PFSK-1 (cell line): ENCODE results near the gene GLB1L.

Source experiments
- FOXP2 ChIP-seq: optimal IDR thresholded peaks from 2 replicates; pipeline ENCODE3; 2011; ENCODE audit warnings: borderline replicate concordance, control low read depth, inconsistent platforms; ENCODE audit not compliant: insufficient read depth; ENCODE audit errors: extremely low read length, extremely low read depth
- POLR2AphosphoS5 ChIP-seq: IDR thresholded peaks from 2 replicates; pipeline ENCODE4 v1.6.1; 2012; ENCODE audit warnings: low read depth, mild to moderate bottlenecking, control low read depth, low read length, moderate library complexity
- SIN3A ChIP-seq: IDR thresholded peaks from 2 replicates; pipeline ENCODE4 v1.6.1; 2012; ENCODE audit warnings: mild to moderate bottlenecking, low read length, moderate library complexity, borderline replicate concordance; ENCODE audit not compliant: insufficient read depth
- TAF1 ChIP-seq: IDR thresholded peaks from 2 replicates; pipeline ENCODE4 v1.6.1; 2012; ENCODE audit warnings: low read length, control low read depth, borderline replicate concordance; ENCODE audit not compliant: insufficient read depth
- TF ChIP-seq, protein P1 (sequence below), 2 experiments: IDR thresholded peaks; 2 replicates each; pipeline versions ENCODE4 v1.6.1 to v1.8.0; 2011 to 2012; ENCODE audit warnings: low read depth in 2 of 2, low read length in 2 of 2, control low read depth in 1 of 2, inconsistent platforms in 1 of 2, mild to moderate bottlenecking in 1 of 2, moderate library complexity in 1 of 2; ENCODE audit not compliant: insufficient read depth in 1 of 2

The GLB1L gene

DNA sequence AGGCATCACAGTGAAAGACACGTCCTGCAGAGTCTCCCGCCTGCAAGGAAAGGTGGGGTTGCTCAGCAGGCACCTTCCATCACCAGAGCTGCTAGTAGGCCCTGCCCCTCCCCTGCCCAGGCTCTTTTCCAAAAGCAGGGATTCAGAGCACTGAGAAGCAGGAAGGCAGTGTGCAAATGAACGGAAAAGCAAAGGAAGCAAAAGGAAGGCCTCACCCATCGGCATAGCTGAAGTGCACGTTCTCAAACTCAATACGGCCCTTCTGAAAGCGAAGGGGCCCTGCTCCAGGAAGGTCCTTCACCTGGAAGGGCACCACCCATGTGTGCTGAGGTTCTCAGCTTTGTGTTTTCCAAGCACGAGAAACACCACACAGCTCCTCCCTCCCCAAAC is 32.2 kb downstream of the GLB1L start:
- TF ChIP-seq SIN3A (no peak), POLR2AphosphoS5 (no peak), FOXP2 (no peak), TAF1 (no peak)
- TF ChIP-seq, protein P1, sequence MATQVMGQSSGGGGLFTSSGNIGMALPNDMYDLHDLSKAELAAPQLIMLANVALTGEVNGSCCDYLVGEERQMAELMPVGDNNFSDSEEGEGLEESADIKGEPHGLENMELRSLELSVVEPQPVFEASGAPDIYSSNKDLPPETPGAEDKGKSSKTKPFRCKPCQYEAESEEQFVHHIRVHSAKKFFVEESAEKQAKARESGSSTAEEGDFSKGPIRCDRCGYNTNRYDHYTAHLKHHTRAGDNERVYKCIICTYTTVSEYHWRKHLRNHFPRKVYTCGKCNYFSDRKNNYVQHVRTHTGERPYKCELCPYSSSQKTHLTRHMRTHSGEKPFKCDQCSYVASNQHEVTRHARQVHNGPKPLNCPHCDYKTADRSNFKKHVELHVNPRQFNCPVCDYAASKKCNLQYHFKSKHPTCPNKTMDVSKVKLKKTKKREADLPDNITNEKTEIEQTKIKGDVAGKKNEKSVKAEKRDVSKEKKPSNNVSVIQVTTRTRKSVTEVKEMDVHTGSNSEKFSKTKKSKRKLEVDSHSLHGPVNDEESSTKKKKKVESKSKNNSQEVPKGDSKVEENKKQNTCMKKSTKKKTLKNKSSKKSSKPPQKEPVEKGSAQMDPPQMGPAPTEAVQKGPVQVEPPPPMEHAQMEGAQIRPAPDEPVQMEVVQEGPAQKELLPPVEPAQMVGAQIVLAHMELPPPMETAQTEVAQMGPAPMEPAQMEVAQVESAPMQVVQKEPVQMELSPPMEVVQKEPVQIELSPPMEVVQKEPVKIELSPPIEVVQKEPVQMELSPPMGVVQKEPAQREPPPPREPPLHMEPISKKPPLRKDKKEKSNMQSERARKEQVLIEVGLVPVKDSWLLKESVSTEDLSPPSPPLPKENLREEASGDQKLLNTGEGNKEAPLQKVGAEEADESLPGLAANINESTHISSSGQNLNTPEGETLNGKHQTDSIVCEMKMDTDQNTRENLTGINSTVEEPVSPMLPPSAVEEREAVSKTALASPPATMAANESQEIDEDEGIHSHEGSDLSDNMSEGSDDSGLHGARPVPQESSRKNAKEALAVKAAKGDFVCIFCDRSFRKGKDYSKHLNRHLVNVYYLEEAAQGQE (IDR thresholded peaks at IDR 0.05; ENCODE audit: insufficient read depth in 1 of 2, low read depth in 2 of 2, low read length in 2 of 2): no peak

DNA sequence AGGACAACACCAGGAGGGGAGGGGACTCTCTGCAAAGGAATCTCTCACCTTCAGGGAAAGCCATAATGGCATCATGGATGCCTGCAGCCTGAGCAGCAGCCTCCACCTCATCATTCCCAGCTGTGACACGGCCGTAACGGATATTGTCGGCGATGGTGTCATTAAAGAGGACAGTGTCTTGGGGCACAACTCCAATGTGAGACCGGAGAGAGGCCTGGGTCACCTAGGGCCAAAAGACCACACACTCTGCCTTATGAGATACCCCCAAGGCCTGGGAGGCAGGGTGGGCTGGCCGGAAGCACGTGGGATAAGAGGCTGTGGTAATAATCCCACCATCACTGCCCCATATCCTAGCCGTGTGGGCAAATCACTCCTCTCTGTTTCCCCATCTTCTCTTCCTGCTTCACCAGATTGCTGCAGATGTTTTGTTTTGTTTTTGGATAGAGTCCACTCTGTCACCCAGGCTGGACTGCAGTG is 34.3 kb downstream of the GLB1L start:
- TF ChIP-seq TAF1: no peak
- no peak for TF ChIP-seq FOXP2
- TF ChIP-seq, protein P1 (IDR thresholded peaks at IDR 0.05; ENCODE audit: insufficient read depth in 1 of 2, low read depth in 2 of 2, low read length in 2 of 2): no peak
- no peak for TF ChIP-seq SIN3A
- no peak for TF ChIP-seq POLR2AphosphoS5

DNA sequence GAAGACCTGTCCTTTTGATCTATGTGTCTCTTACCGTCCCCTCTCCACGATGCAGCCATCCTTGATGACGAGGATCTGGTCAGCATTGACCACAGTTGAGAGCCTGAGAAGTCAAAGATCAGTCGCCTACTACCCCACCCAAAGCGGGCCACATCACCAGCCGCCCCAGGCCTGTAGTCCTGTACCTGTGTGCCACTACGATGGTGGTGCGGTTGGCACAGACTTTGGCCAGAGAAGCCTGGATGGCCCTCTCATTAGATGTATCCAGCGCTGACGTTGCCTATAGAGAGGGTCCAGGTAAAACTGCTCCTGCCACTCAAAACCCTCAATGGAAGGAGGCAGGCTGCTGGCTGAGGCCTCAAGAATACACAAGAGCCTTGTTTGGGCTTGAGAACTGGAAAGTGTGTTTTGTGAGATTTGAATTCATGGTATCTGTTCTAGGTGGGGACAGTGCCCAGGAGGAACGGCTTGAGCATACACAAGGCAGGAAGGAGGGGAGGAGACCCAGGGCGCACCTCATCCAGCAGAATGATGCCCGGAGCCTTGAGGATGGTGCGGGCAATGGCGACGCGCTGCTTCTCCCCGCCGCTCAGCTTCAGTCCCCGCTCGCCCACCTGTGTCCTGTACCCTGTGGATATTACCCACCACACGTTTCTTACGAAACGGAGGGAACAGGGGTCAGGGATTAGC is 34.9 kb downstream of the GLB1L start:
- no peak for TF ChIP-seq SIN3A
- TF ChIP-seq FOXP2: no peak
- no peak for TF ChIP-seq POLR2AphosphoS5
- TF ChIP-seq, protein P1 (IDR thresholded peaks at IDR 0.05; ENCODE audit: insufficient read depth in 1 of 2, low read depth in 2 of 2, low read length in 2 of 2): no peak
- no peak for TF ChIP-seq TAF1

DNA sequence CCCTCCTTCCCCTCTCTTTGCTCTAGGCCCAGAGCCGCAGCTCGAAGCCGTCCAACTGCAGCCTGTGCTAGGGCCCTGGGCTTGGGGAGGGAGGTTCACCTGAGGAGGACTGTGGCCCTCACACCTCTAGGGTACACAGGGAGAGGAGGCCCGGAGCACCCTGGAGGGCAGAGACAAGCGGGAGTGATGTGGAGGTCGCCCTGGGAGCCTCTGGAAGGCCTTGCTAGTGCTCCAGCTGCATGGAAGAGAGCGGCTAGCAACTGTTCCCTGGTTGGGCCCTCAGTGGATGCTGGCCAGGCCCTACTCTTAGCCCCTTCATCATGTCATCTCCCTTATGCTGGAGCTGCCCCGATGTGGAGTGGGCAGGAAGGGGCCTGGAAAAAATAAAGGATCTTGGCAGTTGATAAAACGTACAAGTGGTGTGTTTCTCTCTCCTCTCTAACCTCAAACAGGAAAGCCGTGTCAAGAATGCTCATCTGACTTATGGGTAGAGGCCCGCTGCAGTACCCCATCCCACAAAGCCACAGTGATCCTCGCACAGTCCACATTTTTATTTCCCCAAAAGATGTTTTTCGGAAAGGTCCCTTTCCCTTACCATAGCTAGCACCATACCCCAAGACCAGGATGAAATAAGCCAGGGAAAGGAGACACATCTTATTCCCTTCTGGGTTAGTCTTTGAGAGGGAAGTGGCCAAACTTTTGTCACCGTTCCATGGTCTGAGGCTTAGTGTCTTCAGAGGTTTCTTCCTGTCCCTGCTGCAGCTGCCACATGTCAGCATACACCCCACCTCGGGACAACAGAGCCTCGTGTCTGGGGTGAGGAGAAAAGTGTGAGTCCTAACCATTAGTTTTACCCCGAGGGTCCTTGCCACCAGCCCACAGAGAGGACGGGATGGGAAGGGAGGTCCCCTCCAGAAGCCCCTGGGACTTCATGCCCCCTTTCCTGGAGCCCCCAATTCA is 35.7 kb downstream of the GLB1L start:
- TF ChIP-seq, protein P1 (IDR thresholded peaks at IDR 0.05; ENCODE audit: insufficient read depth in 1 of 2, low read depth in 2 of 2, low read length in 2 of 2): no peak
- no peak for TF ChIP-seq FOXP2
- TF ChIP-seq POLR2AphosphoS5: no peak
- no peak for TF ChIP-seq SIN3A
- no peak for TF ChIP-seq TAF1
